ENCODE measurements around the gene FZR1. TPM values are rescaled to one million over a fixed set of nuclear protein-coding genes. Genes with fewer than 3 reads are reported as not detected.

FZR1 gene
- total RNA-seq, 2 experiments from 2014 or later = 39.9 to 40.9 TPM

- POLR2A ChIA-PET = interaction anchor here (0.6 to 2.2 kb wide), 9 partner anchors 11 to 422 kb away, joined by 3 to 8 read pairs (median 3); partner anchors contain the start of gene TEKTIP1
- Mint-ChIP-seq H3K27me3 (no peaks in the 10 kb centered on the region), H3K4me3 (peak overlapping the region; percentile 92), H3K27ac (peak overlapping the region; percentile 79), H3K4me1 (ENCODE audit: low read depth) (peaks cover 34% of the 10 kb centered on the region), H3K9me3 (no peaks in the 10 kb centered on the region), H3K36me3 (ENCODE audit: low read depth) (peaks cover 13% of the 10 kb centered on the region)
- CTCF ChIA-PET = interaction anchor here (0.8 to 5.6 kb wide), 5 partner anchors 10 to 1903 kb away, joined by 3 to 56 read pairs (median 5); partner anchors contain the start of genes GIPC3 and TCF3
- DNase-seq = no peak
- intact Hi-C loops (cut with micrococcal nuclease) = no loop called here
- TF ChIP-seq CTCF (IDR thresholded peaks at IDR 0.05) = no peak
- ATAC-seq = no peak
Measured at GRCh38 chr19:3555653-3556422, 49.7 kb downstream of the FZR1 start.

- POLR2A ChIA-PET = interaction anchor here (0.6 to 2.2 kb wide), 12 partner anchors 8 to 421 kb away, joined by 3 to 8 read pairs (median 3); no protein-coding TSS in a partner anchor
- Mint-ChIP-seq H3K27ac (peak overlapping the region; percentile 79), H3K9me3 (no peaks in the 10 kb centered on the region), H3K4me1 (ENCODE audit: low read depth) (peaks cover 33% of the 10 kb centered on the region), H3K4me3 (peak overlapping the region; percentile 92), H3K36me3 (ENCODE audit: low read depth) (peaks cover 12% of the 10 kb centered on the region), H3K27me3 (no peaks in the 10 kb centered on the region)
- no peak for TF ChIP-seq CTCF (IDR thresholded peaks at IDR 0.05)
- intact Hi-C loops (cut with micrococcal nuclease) = no loop called here
- DNase-seq (no peak), ATAC-seq (peak; percentile 2)
- CTCF ChIA-PET = interaction anchor here (0.8 to 5.6 kb wide), 5 partner anchors 11 to 1904 kb away, joined by 3 to 56 read pairs (median 5); partner anchors contain the start of genes GIPC3 and TCF3
Measured at GRCh38 chr19:3556423-3556977, 50.4 kb downstream of the FZR1 start.

GRCh38 chr19:3556978-3557460 is 50.9 kb downstream of the FZR1 start:
- peaks cover 28% of the 10 kb centered on the region for H3K4me1 Mint-ChIP-seq (ENCODE audit: low read depth)
- peak; percentile 35 for TF ChIP-seq CTCF (IDR thresholded peaks at IDR 0.05)
- POLR2A ChIA-PET = interaction anchor here (0.7 to 2.2 kb wide), 11 partner anchors 9 to 140 kb away, joined by 3 to 8 read pairs (median 3); no protein-coding TSS in a partner anchor
- no peaks in the 10 kb centered on the region for H3K27me3 Mint-ChIP-seq
- peak overlapping the region; percentile 92 for H3K4me3 Mint-ChIP-seq
- intact Hi-C loops (cut with micrococcal nuclease) = no loop called here
- H3K27ac Mint-ChIP-seq = peak overlapping the region; percentile 79
- no peaks in the 10 kb centered on the region for H3K9me3 Mint-ChIP-seq
- CTCF ChIA-PET = interaction anchor here (0.8 to 5.6 kb wide), 5 partner anchors 11 to 1905 kb away, joined by 3 to 56 read pairs (median 5); partner anchors contain the start of genes GIPC3 and TCF3
- H3K36me3 Mint-ChIP-seq (ENCODE audit: low read depth) = peaks cover 12% of the 10 kb centered on the region
- DNase-seq (peak; percentile 80), ATAC-seq (peak; percentile 50)

GRCh38 chr19:3557461-3558248 is 51.5 kb downstream of the FZR1 start, which contains the start of gene MFSD12:
TSS of gene MFSD12 (minus strand) at chr19:3557586. CDS start at chr19:3557403, 183 bp downstream.
- DNase-seq (peak; percentile 96), ATAC-seq (peak; percentile 91)
- Mint-ChIP-seq H3K27me3 (no peaks in the 10 kb centered on the region), H3K9me3 (no peaks in the 10 kb centered on the region), H3K4me1 (ENCODE audit: low read depth) (peaks cover 26% of the 10 kb centered on the region), H3K27ac (peak within 1 kb of the TSS; percentile 87), H3K4me3 (peak within 1 kb of the TSS; percentile 92), H3K36me3 (ENCODE audit: low read depth) (peaks cover 12% of the 10 kb centered on the region)
- ChIA-PET POLR2A (interaction anchor here (0.8 to 2.3 kb wide), 10 partner anchors 9 to 140 kb away, joined by 3 to 8 read pairs (median 3); no protein-coding TSS in a partner anchor), CTCF (interaction anchor here (1.1 to 5.6 kb wide), 3 partner anchors 10 to 18 kb away, joined by 3 to 56 read pairs (median 5); no protein-coding TSS in a partner anchor)
- TF ChIP-seq CTCF (IDR thresholded peaks at IDR 0.05) = no peak
- intact Hi-C loops (cut with micrococcal nuclease) = no loop called here
